Fibroblast of skin of left quadriceps (primary cell): ENCODE measurements around the gene PIGQ.

Source experiments
- DNase-seq, 2 experiments: peaks; one replicate each; pipeline ENCODE4 v3.0.0-alpha.2; 2013; ENCODE audit warnings: low read depth in 2 of 2

Gene PIGQ

DNA sequence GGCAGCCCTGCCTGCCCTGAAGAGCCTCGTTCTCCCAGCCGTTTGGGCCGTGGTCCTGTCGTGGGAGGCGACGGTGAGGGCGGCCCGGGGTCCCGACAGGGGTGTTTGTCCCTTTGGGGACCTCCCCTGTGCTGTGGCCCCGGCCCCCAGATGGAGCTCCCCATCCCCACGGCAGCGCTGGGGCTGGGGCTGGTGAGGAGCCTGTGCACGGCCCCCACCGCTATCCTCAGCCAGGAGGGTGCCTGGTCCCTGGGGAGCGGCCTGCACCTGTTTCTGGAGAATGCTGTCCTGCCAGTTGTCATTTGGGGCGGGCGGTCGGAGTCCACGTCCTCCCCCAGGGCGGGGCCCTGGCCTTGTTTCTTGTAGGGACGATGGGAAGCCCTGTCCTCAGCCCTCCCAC is 35.6 kb upstream of the PIGQ start:
- no peak for DNase-seq

DNA sequence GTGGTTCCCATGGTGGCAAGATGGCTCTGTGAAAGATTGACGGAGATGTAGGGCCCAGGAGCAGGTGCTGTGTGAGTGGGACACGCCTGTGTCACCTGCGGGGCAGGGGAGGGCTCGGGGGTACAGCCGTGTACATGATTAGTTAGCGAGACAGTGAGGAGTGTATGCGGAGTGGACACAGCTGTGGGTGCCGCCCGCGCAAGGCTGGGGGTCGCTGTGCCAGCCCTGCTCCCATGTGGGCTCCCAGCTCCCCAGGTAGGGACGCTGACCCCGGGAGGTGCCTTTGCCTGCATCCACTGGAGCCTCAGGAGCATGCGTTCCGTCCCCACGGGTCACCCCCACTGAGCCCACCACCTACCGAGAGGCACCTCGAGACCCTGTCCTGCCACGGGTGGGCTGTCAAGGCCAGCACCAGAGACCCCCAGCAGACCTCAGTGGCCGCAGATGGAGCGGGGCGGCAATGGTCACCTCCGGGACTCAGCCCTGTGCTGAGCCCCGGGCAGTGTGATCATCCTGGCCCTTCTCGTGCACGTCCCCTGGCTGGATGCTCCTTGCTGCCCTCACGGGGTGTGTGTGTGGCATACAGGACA is 34.8 kb upstream of the PIGQ start:
- no peak for DNase-seq

DNA sequence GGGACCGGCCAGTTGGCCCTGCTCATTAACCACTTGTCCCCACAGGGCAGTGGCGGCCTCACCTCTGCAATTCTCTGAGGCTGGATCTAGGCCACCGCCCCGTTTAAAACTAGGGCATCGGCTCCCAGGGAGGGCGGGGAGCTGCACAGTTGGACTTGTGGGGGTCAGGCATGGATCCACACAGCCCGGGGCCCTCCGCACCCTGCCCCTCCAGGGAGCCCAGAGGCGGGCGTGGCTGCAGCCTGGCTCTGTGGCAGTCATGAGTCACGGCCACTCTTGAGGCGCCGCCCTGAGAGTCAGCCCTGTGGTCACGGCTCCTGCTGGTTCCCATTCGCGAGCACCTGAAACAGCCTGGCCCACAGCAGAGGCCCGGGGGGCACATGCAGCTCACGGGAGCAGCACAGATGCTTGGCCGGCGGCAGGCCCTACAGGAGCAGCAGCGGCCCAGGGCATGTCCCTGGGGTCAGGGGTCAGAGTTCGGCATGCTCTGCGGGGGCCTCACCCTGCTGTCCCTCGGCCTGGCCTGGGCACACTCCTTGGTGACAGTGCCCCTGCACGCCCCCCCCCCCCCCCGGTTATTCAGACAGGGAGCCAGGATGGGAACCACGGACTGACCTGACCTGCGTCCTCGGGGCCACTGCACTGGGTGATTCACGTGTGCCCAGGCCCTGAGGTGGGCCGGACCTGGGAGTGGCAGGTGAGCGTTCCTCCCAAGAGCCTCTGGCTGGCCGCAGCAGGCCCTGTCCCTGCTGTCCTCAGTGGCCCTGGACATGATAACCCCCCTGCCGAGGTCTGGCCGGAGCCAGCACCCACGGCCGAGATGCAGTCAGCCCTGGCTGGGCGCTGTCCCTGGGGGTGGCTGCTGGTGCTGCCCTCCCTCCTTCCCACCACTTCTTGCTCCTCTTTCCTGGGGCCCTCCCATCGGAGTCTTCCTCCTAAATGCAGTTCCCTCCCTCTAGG is 34.0 kb upstream of the PIGQ start:
- DNase-seq, result no peak

DNA sequence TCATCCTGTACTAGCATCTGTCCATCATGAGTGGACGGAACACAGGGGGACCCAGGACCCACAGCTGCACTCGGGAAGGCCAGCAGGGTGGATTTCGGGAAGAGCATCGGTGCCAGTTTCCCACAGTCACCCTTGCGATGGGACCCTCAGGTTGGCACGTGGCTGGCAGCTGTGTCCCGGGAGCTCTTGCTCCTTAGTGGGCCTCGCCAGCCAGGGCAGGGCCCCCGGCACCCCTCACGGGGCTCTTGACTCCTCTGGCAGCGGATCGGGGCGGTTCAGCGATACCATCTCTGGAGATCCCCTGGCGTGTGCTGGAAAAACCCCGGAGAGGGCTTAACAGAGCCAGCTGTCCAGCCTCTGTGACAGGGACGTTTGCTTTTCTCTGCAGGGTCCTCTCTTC is 33.0 kb upstream of the PIGQ start:
- DNase-seq, result no peak

DNA sequence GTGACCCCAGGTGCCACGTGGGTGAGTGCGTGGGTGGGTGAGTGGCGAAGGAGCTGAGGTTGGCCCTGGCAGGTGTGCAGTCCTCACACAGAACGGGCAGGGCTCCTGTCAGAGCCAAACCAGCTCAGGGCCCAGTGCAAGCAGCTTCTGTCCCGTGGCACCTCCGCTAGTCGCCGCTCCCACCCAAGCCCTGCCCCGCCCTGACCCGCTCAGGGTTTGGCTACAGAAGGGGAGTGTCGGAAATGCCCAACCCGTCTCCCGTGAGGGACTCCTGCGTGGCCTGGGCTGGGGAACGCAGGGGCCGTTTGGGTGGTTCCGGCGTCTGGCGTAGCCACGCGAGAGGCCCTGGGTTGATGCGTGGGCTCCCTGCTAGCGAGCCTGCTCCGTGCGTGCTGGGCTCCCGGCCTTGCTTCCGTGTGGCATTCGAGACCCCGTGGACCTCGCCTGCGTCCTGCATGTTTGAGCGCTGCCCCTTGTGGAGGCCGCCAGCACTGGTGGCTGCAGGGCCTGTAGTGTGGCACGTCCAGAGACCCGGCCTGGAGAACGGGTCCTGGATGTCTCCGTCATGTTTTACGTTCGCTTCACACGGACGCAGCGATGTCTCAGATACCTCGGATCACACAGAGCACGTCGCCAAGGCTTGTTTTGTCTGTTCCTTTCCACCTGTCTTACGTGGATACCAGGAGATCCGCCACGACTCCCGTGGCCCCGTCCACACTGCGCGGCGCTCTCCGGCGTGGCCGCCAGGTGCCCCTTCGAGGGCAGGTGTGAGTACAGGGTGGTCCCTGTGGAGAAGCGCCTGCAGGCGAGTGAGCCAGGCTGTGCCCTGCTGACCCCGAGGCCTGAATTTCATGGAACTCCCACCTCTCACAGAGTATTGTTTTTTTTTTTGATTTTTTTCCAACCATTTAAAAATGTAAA is 32.1 kb upstream of the PIGQ start:
- no peak for DNase-seq

DNA sequence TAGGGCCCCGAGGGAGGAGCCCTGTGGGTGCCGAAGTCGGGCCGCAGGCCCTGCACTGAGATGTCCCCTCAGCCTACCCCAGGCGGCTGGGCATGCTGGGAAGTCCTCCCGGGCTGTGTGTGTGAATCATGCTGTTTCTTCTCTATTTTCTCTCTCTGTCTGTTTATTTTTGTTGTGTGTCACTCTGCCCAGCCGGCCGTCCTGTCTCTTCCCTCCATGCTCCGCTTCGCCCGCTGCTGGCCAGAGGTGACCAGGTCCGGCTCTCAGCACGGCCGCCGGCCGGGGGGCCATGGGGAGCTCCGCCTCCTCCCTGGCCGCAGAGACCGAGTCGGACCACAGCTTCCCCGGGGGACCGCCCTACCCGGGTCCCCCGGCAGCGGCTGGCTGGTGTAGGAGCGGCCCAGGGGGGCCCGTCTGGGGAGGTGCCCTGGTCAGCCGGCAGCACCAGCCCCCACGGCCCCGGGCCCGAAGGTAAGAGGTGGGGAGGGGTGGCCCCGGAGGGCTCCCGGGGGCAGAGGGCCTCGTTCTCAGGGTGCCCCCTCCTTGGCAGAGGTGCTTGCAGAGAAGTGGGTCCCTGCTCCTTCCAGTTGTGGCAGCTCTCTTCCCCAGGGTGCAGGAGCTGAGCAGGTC is 29.8 kb upstream of the PIGQ start:
- DNase-seq, result no peak

DNA sequence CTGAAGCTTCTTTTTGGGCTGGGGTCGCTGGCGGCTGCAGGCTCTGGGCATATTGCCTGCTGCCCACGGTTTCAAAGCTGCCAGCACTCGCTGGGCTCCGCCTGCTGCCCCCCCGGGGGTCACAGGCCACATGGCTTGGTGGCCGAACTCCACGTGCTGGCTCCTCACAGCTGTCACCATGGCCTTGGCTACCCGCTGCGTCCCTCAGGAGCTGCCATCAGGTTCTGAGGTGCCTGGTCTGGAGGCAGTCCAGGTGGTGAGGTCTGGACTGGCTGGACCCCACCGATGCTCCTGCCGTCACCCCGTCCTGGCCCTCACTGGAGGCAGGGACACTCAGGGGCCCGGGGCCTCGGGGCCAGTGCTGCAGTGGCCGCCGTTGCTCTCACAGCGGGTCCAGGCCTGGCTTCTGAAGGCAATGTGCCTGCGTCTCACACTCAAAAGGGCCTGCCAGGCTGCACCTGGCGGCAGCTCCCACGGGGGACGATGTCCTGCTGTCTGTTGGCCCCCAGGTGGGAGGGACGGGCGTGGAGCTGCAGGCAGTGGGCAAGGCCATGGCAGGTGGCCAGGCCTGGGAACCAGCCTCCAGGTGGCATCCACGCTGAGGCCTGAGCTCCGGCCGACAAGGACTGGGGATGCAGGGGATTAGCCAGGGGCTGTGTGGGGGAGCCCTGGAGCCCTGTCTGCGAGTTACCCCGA is 29.0 kb upstream of the PIGQ start:
- no peak for DNase-seq

GRCh38 chr16:543301-544164 is 26.2 kb upstream of the PIGQ start:
- DNase-seq, result no peak

DNA sequence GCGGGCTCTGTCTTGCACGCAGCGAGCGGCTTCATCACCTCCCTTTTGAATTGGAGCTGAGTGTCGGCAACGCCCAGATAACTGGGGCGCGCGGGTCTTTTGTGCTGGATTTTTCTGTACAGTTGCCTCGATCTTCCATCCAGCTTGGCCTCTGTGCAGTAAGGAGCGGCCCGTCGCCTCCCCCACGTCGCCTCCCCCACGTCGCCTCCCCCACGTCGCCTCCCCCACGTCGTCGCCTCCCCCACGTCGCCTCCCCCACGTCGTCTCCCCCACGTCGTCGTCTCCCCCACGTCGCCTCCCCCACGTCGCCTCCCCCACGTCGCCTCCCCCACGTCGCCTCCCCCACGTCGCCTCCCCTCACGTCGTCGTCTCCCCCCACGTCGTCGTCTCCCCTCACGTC is 25.3 kb upstream of the PIGQ start:
- DNase-seq, result no peak

DNA sequence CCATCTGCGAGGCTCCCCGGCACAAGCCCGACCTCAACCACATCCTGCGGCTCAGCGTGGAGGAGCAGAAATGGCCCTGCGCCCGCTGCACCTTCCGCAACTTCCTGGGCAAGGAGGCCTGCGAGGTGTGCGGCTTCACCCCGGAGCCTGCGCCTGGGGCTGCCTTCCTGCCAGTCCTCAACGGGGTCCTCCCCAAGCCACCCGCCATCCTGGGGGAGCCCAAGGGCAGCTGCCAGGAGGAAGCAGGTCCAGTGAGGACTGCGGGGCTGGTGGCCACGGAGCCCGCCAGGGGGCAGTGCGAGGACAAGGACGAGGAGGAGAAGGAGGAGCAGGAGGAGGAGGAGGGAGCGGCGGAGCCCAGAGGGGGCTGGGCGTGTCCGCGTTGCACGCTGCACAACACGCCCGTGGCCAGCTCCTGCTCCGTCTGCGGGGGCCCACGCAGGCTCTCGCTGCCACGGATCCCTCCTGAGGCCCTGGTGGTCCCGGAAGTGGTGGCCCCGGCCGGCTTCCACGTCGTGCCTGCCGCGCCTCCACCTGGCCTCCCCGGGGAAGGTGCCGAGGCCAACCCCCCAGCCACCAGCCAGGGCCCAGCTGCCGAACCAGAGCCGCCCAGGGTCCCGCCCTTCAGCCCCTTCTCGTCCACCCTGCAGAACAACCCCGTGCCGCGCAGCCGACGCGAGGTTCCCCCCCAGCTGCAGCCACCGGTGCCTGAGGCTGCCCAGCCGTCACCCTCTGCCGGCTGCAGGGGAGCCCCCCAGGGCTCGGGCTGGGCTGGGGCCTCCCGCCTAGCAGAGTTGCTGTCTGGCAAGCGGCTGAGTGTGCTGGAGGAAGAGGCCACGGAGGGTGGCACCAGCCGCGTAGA is 22.6 kb upstream of the PIGQ start:
- DNase-seq, result no peak

DNA sequence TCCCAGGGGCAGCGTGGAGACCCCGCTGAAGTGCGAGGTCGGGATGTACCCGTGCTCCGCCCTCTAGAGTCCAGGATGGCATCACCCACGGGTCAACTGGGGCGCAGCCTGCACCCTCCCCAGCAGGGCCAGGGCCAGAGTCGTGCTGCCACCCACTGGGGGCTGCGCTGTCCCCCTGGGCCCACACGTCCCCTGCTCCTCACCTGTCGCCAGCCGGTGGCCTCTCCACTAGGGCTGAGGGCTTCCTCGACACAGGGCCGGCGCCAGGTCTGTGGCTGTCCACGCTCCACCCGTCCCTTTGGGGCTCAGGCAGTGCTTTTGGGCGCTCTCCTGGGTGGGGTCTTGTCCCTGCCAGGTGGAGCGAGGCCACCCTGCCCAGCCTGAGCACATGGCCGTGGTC is 21.2 kb upstream of the PIGQ start:
- DNase-seq, result no peak

DNA sequence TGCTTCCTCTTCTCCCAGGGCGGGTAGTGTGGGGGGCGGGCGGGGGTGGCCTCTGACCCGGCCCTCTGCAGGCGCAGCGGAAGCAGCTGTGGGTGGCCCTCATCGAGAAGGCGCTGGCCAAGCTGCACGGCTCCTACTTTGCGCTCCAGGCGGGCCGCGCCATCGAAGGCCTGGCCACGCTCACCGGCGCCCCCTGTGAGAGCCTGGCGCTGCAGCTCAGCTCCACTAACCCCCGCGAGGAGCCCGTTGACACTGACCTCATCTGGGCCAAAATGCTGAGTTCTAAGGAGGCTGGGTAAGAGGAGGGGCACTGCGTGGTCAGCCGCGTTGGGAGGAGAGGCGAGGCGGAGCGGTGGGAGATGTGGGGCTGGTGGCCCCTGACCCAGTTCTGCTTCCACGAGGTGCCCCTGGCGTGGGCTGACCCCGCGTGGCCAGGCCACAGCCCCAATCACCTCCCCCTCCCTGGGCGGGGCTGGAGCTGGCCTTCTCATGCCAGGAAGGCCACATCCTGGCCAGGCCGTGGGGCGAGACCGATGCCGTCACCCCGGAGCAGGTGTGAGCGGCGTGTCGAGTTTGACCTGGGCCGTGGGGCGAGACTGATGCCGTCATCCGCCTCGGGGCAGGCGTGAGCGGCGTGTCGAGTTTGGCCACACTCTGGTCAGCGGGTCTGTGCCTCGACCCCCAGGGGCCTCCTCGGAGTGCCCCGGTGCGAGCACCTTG is 20.1 kb upstream of the PIGQ start:
- DNase-seq, result no peak

- no peak for DNase-seq
Observed at GRCh38 chr16:551210-551609, 18.6 kb upstream of the PIGQ start.

DNA sequence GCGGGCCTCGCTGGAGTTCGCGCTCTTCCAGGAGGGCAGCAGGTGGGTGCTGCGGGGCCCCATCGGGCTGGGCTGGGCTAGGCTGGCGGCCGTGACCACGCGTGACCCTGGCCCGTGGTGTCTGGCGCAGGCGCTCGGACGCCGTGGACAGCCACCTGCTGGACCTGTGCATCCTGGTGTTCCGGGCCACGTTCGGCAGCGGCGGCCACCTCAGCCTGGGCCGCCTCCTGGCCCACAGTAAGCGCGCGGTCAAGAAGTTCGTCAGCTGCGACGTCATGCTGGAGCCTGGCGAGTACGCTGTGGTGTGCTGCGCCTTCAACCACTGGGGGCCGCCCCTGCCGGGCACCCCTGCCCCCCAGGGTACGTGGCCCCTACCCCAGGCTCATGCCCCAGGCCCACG is 17.6 kb upstream of the PIGQ start:
- DNase-seq, result no peak

DNA sequence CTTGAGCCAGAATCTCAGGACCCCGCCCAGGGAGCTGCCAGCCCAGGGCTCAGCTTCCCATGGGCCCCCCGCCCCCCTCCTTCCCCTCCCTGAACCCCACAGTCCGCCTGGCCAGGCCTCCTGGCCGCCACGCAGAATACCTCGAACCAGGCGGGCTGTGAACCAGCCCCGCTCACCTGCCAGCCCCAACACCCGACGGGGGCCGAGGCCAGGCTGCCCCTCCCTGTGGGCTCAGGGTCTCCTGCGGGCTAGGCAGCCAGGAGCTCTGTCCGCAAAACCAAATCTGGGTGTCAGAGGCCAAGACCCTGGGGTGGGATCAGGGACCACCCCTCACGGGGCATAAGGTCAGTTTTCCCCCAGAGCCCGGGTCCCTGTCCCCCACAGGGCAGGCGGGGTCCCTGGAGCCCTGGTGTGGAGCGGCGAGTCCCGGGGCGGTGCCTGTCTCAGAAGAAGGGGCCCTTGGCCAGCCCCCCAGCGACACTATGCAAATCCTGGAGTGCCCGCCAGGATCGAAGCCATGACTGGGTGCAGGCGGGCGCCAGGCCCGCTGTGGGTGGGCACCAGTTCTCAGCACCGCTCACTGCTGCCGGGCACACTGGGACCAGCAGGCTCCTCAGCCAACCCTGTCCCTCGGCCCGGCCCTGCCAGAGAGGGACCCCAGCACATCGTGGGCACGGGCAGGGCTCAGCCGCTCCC is 16.0 kb upstream of the PIGQ start:
- no peak for DNase-seq

DNA sequence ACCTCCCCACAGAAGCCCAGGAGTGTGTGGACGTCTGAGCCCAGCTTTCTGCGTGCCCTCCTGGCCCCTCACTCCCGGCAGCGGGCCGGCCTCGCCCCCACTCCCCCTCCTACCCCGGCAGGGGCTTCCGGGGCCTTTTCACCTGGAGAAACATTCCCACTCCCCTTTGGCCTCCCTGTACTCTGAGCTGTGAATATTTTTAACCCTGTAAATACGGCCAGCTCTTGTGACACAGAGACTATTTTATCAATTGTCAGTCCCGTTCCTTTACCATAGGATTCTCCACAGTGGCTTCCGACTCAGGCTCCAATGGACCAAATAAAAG is 15.5 kb upstream of the PIGQ start:
- DNase-seq, result no peak

GRCh38 chr16:554640-555365 is 15.0 kb upstream of the PIGQ start:
- DNase-seq, result no peak
